Measurements from ENCODE around the gene BACH2. TPM values are rescaled to one million over a fixed set of nuclear protein-coding genes. Genes with fewer than 3 reads are reported as not detected.

The BACH2 gene
- total RNA-seq, 2 donors from 2014 or later: 5.2 to 5.7 TPM

DNA sequence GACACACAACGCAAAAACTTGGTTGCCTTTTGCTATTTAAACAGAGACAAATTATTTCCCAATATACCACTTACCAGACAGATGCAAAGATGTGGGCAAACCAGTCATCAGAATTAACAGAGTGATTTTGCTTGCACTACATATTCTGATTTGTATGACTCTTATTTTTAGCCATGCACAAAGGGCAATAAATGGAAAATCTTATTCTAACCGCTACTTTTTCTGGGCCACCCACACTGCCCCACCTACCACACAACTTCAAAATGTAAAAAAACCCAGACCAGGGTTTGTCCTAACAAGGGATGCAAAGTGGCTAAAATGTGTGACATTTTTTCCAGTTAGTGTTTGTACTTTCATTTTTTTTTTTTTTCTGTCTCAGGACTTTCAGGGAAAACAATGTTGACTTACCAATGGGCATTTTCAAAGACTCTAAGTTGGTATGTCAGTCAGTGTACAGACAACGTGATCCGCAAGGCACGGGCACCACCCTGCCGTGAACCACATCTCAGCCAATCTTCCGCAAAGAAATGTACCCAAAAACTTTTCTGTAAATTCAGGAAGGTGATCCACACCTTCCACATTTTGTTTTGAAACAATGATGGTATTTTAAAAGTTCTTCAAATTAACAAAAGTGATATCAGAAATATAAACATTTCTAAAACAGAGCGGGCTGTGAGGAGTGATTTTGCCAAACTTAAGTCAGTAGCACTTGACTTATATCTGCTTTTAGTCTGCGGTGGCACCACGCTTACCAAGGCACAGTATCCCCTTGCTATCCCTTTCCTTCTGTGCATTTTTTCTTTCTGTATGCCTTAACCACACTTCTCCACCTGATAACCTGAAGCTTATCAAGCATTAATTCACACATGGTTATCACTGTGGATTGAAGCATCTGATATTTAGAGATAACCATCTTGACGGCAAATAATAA, 216.8 kb downstream of the BACH2 start:
- Histone ChIP-seq H3K9me3 (no peaks in the 10 kb centered on the region), H3K27me3 (replicated peaks; ENCODE audit: insufficient read depth) (no peaks in the 10 kb centered on the region), H3K4me3 (no peak overlapping the region), H3K4me1 (replicated peaks) (no peaks in the 10 kb centered on the region), H3K27ac (no peak overlapping the region), H3K36me3 (no peaks in the 10 kb centered on the region)
- intact Hi-C loops (cut with DNase I): no loop called here
- WGBS: 91% methylated on average over 11 of the region's 11 CpGs
- DNase-seq (ENCODE audit: low spot score): no peak
- TF ChIP-seq POLR2AphosphoS5 (IDR thresholded peaks at IDR 0.05) (no peak), POLR2A (IDR thresholded peaks at IDR 0.05) (no peak)
- TF ChIP-seq, protein P1, sequence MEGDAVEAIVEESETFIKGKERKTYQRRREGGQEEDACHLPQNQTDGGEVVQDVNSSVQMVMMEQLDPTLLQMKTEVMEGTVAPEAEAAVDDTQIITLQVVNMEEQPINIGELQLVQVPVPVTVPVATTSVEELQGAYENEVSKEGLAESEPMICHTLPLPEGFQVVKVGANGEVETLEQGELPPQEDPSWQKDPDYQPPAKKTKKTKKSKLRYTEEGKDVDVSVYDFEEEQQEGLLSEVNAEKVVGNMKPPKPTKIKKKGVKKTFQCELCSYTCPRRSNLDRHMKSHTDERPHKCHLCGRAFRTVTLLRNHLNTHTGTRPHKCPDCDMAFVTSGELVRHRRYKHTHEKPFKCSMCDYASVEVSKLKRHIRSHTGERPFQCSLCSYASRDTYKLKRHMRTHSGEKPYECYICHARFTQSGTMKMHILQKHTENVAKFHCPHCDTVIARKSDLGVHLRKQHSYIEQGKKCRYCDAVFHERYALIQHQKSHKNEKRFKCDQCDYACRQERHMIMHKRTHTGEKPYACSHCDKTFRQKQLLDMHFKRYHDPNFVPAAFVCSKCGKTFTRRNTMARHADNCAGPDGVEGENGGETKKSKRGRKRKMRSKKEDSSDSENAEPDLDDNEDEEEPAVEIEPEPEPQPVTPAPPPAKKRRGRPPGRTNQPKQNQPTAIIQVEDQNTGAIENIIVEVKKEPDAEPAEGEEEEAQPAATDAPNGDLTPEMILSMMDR (IDR thresholded peaks at IDR 0.05): no peak

DNA sequence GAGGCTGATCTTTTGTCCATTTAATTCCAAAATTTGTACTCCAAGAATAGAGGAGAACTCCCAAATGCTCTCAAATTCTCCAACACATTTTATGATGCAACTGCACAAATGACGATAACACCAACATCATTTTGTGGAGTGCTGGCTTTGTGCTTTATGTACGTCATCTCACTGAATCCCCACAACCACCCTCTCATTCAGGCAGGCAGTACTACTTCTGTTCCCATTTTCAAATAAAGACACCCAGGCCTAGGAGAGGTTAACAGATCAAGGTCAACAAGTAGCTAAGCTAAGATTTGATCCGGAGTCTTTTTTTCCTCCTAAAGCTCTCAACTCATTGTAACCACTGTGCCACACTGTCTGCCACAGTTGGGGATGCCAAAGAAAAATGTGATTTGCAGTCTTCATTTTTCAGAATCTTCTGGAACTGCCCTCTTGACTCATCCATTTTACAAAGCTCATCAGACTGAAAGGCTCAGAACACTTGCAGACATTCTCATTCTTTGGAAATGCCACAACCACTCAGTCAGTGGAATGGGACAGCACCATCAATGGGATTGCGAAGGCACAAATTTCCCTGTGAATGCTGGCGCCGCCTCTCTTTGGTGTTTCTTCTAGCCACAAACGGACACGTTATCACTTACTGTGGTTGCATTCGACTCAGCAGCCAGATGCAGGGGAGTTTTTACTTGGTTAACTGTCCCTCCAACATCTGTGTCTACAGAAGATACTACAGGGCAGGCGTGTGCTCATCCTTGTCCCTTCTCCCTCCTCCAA, 217.9 kb downstream of the BACH2 start:
- TF ChIP-seq POLR2AphosphoS5 (IDR thresholded peaks at IDR 0.05) (no peak), POLR2A (IDR thresholded peaks at IDR 0.05) (no peak)
- TF ChIP-seq, protein P1 (IDR thresholded peaks at IDR 0.05): no peak
- Histone ChIP-seq H3K4me3 (no peak overlapping the region), H3K4me1 (replicated peaks) (no peaks in the 10 kb centered on the region), H3K27ac (no peak overlapping the region), H3K9me3 (no peaks in the 10 kb centered on the region), H3K27me3 (replicated peaks; ENCODE audit: insufficient read depth) (no peaks in the 10 kb centered on the region), H3K36me3 (no peaks in the 10 kb centered on the region)
- intact Hi-C loops (cut with DNase I): no loop called here
- WGBS: 97% methylated on average over 10 of the region's 10 CpGs
- no peak for DNase-seq (ENCODE audit: low spot score)

DNA sequence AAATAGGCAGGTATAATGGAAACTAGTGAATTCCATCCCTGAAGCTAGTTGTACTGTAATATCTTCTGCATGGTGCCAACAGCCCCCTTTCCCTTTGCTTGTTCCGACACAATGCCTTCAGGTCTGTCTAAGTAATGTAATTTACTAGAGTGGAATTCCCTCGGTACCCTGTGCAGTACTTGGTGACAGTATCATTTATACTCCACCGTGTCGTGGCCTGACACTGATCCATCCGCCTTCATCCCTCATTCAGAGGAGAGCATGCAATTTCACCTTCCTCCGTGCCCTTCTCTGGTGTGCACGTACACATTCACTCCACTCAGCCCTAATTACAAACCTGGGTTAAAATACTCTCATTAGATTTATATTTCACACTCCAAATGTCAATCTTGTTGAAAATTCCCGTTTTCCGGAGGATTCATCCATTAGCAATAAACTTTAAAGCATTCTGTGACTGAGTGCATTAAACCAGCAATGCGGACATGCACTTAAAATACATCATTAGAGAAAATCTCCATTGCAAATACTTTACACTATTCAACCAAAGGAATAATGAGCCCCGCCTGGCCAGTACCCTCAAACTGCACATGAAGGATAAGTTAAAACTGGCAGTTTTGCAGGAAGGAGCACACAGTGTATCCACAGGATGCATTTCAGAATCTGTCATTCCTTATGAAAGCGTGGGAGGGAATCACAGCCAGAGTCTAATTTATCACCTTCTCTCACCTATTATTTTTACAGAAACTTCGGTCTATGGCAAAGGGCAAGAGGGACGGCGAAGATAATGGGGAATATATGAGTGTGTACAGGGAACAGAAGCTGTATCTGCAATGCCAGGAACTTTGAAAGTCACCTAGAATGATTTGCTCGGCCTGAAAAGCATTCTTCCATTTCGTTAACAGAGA, 219.9 kb downstream of the BACH2 start:
- intact Hi-C loops (cut with DNase I): no loop called here
- 94% methylated on average over 17 of the region's 17 CpGs for WGBS
- Histone ChIP-seq H3K36me3 (no peaks in the 10 kb centered on the region), H3K4me3 (no peak overlapping the region), H3K27ac (no peak overlapping the region), H3K4me1 (replicated peaks) (no peaks in the 10 kb centered on the region), H3K9me3 (no peaks in the 10 kb centered on the region), H3K27me3 (replicated peaks; ENCODE audit: insufficient read depth) (no peaks in the 10 kb centered on the region)
- DNase-seq (ENCODE audit: low spot score): no peak
- TF ChIP-seq, protein P1 (IDR thresholded peaks at IDR 0.05): no peak
- TF ChIP-seq POLR2A (IDR thresholded peaks at IDR 0.05): no peak
- TF ChIP-seq POLR2AphosphoS5 (IDR thresholded peaks at IDR 0.05): no peak

DNA sequence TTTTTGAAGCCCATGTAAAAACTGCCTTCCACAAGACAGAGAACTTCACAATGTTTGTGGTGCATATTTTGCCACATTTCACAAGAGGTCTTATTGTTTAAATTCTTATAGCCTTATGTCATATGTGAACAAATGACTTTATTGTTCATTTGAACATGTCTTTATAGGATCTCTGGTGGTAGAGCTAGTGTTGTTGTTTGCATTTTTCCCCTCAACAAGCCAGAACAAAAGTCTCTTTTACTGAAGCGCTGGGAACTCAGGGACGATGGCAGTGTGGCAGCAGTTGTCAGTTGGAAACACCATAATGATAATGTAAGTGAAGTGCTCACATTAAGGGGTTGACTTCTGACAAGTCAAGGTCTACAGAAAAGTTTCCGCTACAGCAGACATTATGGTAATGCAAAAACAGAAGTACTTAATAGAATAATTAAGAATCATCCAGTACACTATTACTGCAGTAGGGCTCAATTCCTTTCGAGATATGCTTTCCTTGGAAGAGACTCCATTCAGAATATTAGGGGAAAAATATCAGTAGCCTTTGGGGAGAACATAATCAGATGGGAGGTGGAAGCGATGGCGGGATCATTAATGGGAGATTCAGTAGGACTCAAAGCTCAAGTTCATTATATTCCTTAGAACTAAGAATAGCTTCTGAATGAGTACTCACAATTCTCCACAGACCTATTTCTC, 222.3 kb downstream of the BACH2 start:
- 73% methylated on average over 6 of the region's 6 CpGs for WGBS
- no peak for DNase-seq (ENCODE audit: low spot score)
- H3K4me1 ChIP-seq (replicated peaks): no peaks in the 10 kb centered on the region
- intact Hi-C loops (cut with DNase I): no loop called here
- H3K9me3 ChIP-seq: no peaks in the 10 kb centered on the region
- no peaks in the 10 kb centered on the region for H3K36me3 ChIP-seq
- H3K27ac ChIP-seq: no peak overlapping the region
- no peaks in the 10 kb centered on the region for H3K27me3 ChIP-seq (replicated peaks; ENCODE audit: insufficient read depth)
- no peak overlapping the region for H3K4me3 ChIP-seq
- TF ChIP-seq POLR2A (IDR thresholded peaks at IDR 0.05) (no peak), POLR2AphosphoS5 (IDR thresholded peaks at IDR 0.05) (no peak)
- TF ChIP-seq, protein P1 (IDR thresholded peaks at IDR 0.05): no peak
